VCaP (cell line): ENCODE data around the gene ZFAND2A.
"Not testable (repeated sequence)": the region's sequence is repeated elsewhere in the genome, so short reads cannot be mapped to it uniquely, and the experiment has no call there.

Experiments
- H3K27ac ChIP-seq: fragments of 450-650 bp; 2 replicates; pipeline ENCODE4 v1.5.1; 2017
- CTCF ChIP-seq: fragments of 450-650 bp; conservative IDR thresholded peaks from 2 replicates; pipeline ENCODE4 v1.5.1; 2017; ENCODE audit warnings: mild to moderate bottlenecking, moderate library complexity

Gene ZFAND2A

GRCh38 chr7:1172666-1173523 is 12.9 kb upstream of the ZFAND2A start:
- TF ChIP-seq CTCF = no peak
- no peak overlapping the region for H3K27ac ChIP-seq

- H3K27ac ChIP-seq = not testable (repeated sequence)
These were observed 11.5 kb upstream of the ZFAND2A start for GRCh38 chr7:1171516-1171915.

- TF ChIP-seq CTCF = no peak
- no peak overlapping the region for H3K27ac ChIP-seq
These were observed 10.9 kb upstream of the ZFAND2A start for GRCh38 chr7:1170741-1171501.

GRCh38 chr7:1169409-1170368 is 9.7 kb upstream of the ZFAND2A start:
- TF ChIP-seq CTCF = peak; percentile 43
- H3K27ac ChIP-seq = no peak overlapping the region

- no peak for TF ChIP-seq CTCF
- H3K27ac ChIP-seq = no peak overlapping the region
These were observed 8.4 kb upstream of the ZFAND2A start for GRCh38 chr7:1168422-1168821.

- TF ChIP-seq CTCF = no peak
- no peak overlapping the region for H3K27ac ChIP-seq
These were observed 4.4 kb upstream of the ZFAND2A start for GRCh38 chr7:1164436-1164835.

GRCh38 chr7:1163121-1163520 is 3.1 kb upstream of the ZFAND2A start:
- TF ChIP-seq CTCF = no peak

More at GRCh38 chr7:1163121-1163520, 3.1 kb upstream of the ZFAND2A start:
- no peak overlapping the region for H3K27ac ChIP-seq
